ENCODE results near the gene MYH11.
"Not testable (repeated sequence)": the region's sequence is repeated elsewhere in the genome, so short reads cannot be mapped to it uniquely, and the experiment has no call there.

The MYH11 gene

DNA sequence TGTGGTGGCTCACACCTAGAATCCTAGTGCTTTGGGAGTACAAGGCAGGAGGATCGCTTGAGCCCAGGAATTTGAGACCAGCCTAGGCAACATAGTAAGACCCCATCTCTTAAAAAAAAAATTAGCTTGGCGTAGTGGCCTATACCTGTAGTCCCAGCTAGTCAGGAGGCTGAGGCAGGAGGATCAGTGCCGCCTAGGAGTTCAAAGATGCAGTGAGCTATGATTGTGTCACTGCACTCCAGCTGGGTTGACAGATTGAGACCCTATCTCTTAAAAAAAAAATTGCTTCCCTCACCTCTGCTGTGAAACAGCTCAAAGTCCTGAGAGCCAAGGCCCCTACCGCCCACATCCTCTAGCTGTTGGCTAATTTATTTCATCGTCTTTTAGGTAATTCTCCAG is 196.6 kb downstream of the MYH11 start:
- no peak for DNase-seq

DNA sequence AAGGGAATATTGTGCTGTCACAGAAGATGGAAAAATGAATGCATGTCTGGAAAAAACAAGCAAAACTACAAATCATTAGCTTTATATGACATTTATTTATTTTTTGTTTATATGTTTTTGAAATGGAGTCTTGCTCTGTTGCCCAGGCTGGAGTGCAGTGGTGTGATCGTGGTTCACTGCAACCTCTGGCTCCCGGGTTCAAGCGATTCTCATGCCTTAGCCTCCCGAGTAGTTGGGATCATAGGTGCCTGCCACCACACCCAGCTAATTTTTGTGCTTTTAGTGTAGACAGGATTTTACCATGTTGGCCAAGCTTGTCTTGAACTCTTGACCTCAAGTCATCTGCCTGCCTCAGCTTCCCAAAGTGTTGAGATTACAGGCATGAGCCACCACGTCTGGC is 198.3 kb downstream of the MYH11 start:
- no peak for DNase-seq

DNA sequence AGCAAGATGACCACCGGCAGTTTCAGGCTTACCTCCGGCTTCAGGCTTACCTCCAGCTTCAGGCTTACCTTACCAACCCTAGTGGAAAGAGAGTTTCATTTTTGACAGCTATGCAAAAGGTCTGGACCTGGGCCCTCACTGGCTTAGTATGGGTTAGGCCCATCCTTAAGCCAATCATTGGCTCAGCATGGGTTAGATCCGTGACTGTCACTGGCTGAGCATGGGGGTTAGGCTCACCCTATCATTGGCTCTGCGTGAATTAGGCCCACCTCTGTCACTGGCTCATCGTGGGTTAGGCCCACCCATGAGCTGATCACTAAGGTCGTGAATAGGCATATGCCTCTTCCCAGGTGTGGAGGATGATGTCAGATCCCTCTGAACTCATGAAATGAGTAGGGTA is 198.7 kb downstream of the MYH11 start:
- no peak for DNase-seq

DNA sequence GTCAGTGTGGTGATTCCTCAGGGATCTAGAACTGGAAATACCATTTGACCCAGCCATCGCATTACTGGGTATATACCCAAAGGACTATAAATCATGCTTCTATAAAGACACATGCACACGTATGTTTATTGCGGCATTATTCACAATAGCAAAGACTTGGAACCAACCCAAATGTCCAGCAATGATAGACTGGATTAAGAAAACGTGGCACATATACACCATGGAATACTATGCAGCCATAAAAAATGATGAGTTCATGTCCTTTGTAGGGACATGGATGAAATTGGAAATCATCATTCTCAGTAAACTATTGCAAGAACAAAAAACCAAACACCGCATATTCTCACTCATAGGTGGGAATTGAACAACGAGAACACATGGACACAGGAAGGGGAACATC is 201.3 kb downstream of the MYH11 start:
- DNase-seq = not testable (repeated sequence)

DNA sequence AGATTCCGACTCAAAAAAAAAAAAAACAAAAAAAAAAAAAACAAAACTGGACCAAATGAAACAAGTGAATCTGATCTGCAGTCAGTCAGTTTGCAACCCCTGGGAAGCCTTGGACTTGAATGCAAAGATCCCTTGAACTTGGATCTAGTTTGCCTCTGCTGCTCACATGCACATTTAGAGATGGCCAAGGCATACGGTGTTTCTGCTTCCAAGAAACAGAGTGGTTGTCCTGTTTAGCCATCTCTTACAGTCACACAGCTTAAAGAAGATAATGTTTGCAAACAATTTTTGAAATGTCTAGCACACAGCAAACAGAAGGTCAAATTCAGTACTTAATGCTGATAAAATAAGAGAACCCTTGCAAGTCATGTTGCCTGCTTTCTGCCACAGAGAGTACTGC is 202.2 kb downstream of the MYH11 start:
- no peak for DNase-seq

DNA sequence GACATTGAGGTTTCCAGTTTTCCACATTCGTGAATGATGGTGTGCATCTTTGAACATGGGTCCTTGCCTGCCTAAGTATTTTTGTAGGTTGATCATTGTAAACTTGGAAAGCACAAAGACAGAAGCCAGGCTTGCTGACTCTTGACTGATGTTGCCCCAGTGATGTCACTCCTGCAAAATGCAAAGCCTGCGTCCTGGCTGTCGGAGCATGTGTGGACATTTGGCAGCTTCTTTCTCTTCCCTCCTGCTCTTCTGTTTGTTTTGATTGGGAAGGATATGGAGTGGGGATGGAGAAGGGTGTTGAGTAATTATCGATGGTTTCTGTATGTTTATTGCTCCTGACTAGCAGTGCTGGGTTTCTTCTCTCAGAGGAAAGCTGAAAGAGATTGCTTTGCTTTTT is 203.6 kb downstream of the MYH11 start:
- peak; percentile 86 for DNase-seq
